Measurements from ENCODE around the gene CSTF3. TPM values are rescaled to one million over a fixed set of nuclear protein-coding genes. Genes with fewer than 3 reads are reported as not detected.

CSTF3 gene
- total RNA-seq, 2 experiments from 2014 or later, result 29.6 to 35.3 TPM

DNA sequence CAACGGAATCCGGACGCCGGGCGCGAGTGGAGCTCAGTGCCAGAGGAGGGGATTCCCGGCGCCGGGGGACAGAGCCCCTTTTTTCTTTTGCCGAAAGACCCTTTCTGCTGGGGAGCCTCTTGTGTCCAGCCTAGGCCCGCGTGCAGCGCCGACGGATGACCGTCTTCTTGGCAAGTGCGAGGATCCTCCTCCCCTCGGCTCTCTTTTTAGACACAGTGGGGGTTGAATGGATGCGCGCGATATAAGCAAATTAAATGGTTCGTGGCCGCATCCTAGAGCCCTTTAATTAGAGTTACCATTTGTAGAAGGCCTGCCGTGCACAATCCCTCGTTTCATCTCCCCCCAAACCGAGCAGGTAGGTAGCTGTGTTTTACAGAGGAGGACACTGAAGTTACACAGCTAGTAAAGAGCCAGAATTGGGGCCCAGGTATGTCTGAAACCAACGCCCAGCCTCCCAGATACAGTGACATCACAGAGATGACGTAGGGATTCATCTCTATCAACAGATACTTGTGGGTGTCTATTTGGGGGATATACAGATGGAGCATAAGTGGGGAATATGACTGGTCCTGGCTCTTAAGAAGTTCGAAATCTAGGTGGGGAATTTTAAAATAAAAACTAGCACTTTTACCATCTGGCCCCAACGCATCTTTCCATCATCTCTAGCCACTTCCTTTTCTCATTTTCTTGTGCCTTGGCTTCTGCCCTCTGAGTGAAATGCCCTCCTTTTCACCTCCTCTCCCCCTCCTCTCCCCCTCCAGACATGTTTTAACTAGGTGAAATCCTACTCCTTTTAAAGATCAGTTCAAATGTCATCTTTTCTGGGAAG, 121.0 kb downstream of the CSTF3 start:
- peak; percentile 65 for ATAC-seq
- peak; percentile 64 for DNase-seq
- intact Hi-C loops (cut with DNase I, micrococcal nuclease), result loop anchor here (1.0 to 2.0 kb wide), 3 partner anchors 23 to 145 kb away; no protein-coding TSS in a partner anchor
- ChIA-PET POLR2A (interaction anchor here (0.5 to 2.0 kb wide), 7 partner anchors 18 to 1013 kb away, joined by 3 to 7 read pairs (median 4); no protein-coding TSS in a partner anchor), CTCF (interaction anchor here (0.6 to 2.1 kb wide), 7 partner anchors 9 to 148 kb away, joined by 3 to 10 read pairs (median 3); partner anchors contain the start of gene DEPDC7)
- Mint-ChIP-seq H3K36me3 (ENCODE audit: low read depth) (peaks cover 5% of the 10 kb centered on the region), H3K27me3 (peaks cover 3% of the 10 kb centered on the region), H3K4me1 (peaks cover 37% of the 10 kb centered on the region), H3K9me3 (ENCODE audit: low read depth) (no peaks in the 10 kb centered on the region), H3K4me3 (peak overlapping the region; percentile 87), H3K27ac (peak overlapping the region; percentile 87)

DNA sequence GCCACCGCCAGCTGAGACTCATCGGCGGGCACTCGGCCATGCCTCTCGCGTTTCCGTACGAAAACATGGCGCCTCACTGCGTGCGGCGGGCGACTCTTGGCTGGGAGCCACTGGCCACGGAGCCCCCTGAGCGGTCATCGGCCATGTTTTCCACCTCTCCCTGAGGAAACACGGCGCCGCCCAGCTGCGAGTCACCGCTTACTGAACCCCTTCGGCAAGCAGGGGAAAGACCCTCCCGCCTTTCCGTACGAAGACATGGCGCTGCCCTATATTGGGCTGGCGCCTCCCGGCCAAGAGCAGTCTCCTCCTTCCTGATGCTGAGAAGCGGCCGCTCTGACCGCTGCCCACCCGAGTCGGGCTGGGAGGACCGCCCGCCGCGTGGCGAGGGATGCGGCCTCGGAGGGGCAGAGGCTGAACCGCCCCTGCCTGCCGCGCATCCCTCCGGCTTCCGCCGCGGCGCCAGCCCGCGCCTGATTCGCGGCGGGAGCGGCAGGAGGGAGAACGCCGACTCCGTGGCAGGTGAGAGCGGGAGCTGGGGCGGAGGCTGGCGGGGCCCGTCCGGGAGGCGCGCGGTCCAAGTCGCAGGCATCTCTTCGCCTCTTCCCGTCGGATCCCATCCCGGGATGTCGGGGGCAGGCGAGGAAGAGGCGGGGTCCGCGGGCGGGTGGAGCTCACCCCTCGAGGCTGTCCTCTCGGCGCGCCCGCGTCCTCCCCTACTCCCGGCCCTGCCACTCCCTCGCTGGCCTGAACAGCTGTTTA, 121.8 kb downstream of the CSTF3 start, which contains the start of gene TCP11L1:
Gene TCP11L1, plus strand, starts transcription at position 299 of the 759 bp plus-strand sequence. CDS start 4,202 bp downstream, outside the sequence.
- peak within 1 kb of the TSS; percentile 95 for H3K27ac Mint-ChIP-seq
- POLR2A ChIA-PET, result interaction anchor here (0.5 to 2.0 kb wide), 8 partner anchors 17 to 1013 kb away, joined by 3 to 7 read pairs (median 4); partner anchors contain the start of genes DEPDC7 and QSER1
- CTCF ChIA-PET, result interaction anchor here (0.6 to 2.1 kb wide), 11 partner anchors 8 to 211 kb away, joined by 3 to 10 read pairs (median 4); partner anchors contain the start of genes CSTF3 and DEPDC7
- peak within 1 kb of the TSS; percentile 87 for H3K4me3 Mint-ChIP-seq
- peaks cover 37% of the 10 kb centered on the region for H3K4me1 Mint-ChIP-seq
- intact Hi-C loops (cut with DNase I, micrococcal nuclease), result loop anchor here (1.0 to 2.0 kb wide), 8 partner anchors 24 to 455 kb away; partner anchors contain the start of genes CSTF3 (in 1 of the 2), DEPDC7 (in 1 of the 2) and HIPK3 (in 1 of the 2)
- ATAC-seq (peak; percentile 71), DNase-seq (peak; percentile 89)
- H3K36me3 Mint-ChIP-seq (ENCODE audit: low read depth), result peaks cover 2% of the 10 kb centered on the region
- H3K9me3 Mint-ChIP-seq (ENCODE audit: low read depth), result no peaks in the 10 kb centered on the region
- peaks cover 5% of the 10 kb centered on the region for H3K27me3 Mint-ChIP-seq

GRCh38 chr11:33035011-33035410, 126.3 kb downstream of the CSTF3 start:
- H3K27ac Mint-ChIP-seq, result no peak overlapping the region
- ChIA-PET POLR2A (no interaction called here), CTCF (interaction anchor here (0.9 kb wide), 1 partner anchor 9 kb away, joined by 4 read pairs; no protein-coding TSS in a partner anchor)
- H3K9me3 Mint-ChIP-seq (ENCODE audit: low read depth), result no peaks in the 10 kb centered on the region
- H3K4me3 Mint-ChIP-seq, result no peak overlapping the region
- H3K4me1 Mint-ChIP-seq, result peaks cover 4% of the 10 kb centered on the region
- no peak for DNase-seq
- peaks cover 5% of the 10 kb centered on the region for H3K27me3 Mint-ChIP-seq
- H3K36me3 Mint-ChIP-seq (ENCODE audit: low read depth), result no peaks in the 10 kb centered on the region
- intact Hi-C loops (cut with DNase I, micrococcal nuclease), result no loop called here
- no peak for ATAC-seq

Other genes starting within 250 kb of the CSTF3 start
- gene DEPDC7, start 145.6 kb downstream of the CSTF3 start, total RNA-seq, result 1 to 10 TPM; 2.0 to 2.3 TPM
- gene TCP11L1, start 121.9 kb downstream of the CSTF3 start, total RNA-seq, result 1 to 10 TPM; 7.9 to 8.8 TPM
- gene HIPK3, start 95.9 kb upstream of the CSTF3 start, total RNA-seq, result 10 to 100 TPM; 25.7 to 26.8 TPM
- gene KIAA1549L, start 214.6 kb upstream of the CSTF3 start, total RNA-seq, result not detected